Activated CD4-positive, alpha-beta memory T cell treated with anti-CD3 and anti-CD28 coated beads, Interleukin-2, amount 10 ng/mL, durations not matched to agents 7 days and 5 days (primary cell): Measurements from ENCODE around the gene GAL3ST2. TPM values are rescaled to one million over a fixed set of nuclear protein-coding genes. Genes with fewer than 3 reads are reported as not detected.

Source experiments
- CTCF ChIA-PET: fragments of 350-600 bp; sonication (Branson Sonifier 250); formaldehyde crosslinking; loops from one replicate; lab custom pipeline; 2021; ENCODE audit warnings: antibody characterized with exemption, inconsistent platforms; lab: Charles Lee
- POLR2A ChIA-PET: fragments of 350-600 bp; sonication (Branson Sonifier 250); formaldehyde crosslinking; loops from one replicate; lab custom pipeline; 2021; ENCODE audit warnings: antibody characterized with exemption; lab: Charles Lee
- DNase-seq: peaks from one replicate; pipeline ENCODE4 v3.0.0-alpha.2; 2020
- H3K27ac Mint-ChIP-seq: one replicate; pipeline ENCODE4 v1.8.0; 2021; ENCODE audit warnings: mild to moderate bottlenecking, mixed read lengths
- H3K27me3 Mint-ChIP-seq: one replicate; pipeline ENCODE4 v1.8.0; 2021; ENCODE audit warnings: mixed read lengths
- H3K36me3 Mint-ChIP-seq: one replicate; pipeline ENCODE4 v1.8.0; 2021; ENCODE audit warnings: low read depth, mixed read lengths
- H3K4me1 Mint-ChIP-seq: one replicate; pipeline ENCODE4 v1.8.0; 2021; ENCODE audit warnings: mixed read lengths
- H3K4me3 Mint-ChIP-seq: one replicate; pipeline ENCODE4 v1.8.0; 2021; ENCODE audit warnings: mild to moderate bottlenecking, mixed read lengths
- H3K9me3 Mint-ChIP-seq: one replicate; pipeline ENCODE4 v1.8.0; 2021; ENCODE audit warnings: mixed read lengths
- total RNA-seq, 2 experiments: library from RNA; stranded (reverse); gene quantifications; one replicate each; pipeline ENCODE4 v1.2.3, GENCODE V29; 2021

GAL3ST2 gene
- total RNA-seq, 2 experiments from 2014 or later, result 0.23 to 0.58 TPM

- DNase-seq, result no peak
- Mint-ChIP-seq H3K36me3 (no peaks in the 10 kb centered on the region), H3K4me1 (no peaks in the 10 kb centered on the region), H3K9me3 (no peaks in the 10 kb centered on the region), H3K27ac (no peak overlapping the region), H3K27me3 (peaks cover 2% of the 10 kb centered on the region), H3K4me3 (no peak overlapping the region)
- ChIA-PET CTCF (no interaction called here), POLR2A (no interaction called here)
Measured at GRCh38 chr2:241810307-241811200, 33.9 kb downstream of the GAL3ST2 start.

DNA sequence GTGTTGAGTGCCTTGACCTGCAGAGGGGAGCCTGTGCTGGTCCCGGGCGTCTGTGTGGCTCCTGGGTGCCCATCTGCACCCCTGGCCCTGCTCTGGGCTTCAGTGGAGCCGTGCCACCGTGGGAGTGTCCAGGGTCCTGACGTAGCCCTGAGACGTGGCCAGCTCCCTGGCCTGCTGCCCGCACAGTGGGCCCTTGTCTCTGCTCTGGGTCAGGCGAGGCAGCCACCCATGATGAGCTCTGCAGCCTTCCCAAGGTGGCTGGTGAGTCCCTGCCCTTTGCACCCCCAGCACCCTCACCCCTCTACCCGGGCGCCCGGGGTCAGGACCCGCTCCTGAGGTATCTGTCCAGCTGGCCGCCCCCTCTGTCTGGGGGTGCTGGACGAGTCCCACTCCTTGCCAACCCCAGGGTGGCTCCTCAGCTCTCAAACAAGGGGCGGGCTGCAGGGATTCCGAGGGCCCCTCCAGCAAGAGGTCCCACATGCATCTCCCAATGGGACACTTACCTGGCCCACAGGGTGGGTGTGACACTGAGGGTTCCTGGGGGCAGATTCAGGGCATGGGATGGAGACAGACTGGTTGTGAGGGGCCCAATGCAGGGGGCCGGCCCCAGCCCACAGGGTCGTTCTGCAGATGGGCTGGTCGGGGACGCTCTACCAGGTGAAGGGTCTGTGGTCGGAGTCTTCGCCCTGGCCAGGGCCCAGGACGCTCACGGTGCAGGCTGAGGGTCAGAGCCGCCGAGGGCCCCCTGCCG, 34.8 kb downstream of the GAL3ST2 start:
- H3K27me3 Mint-ChIP-seq, result peaks cover 2% of the 10 kb centered on the region
- no peak for DNase-seq
- no peaks in the 10 kb centered on the region for H3K36me3 Mint-ChIP-seq
- no peak overlapping the region for H3K27ac Mint-ChIP-seq
- ChIA-PET POLR2A (no interaction called here), CTCF (no interaction called here)
- no peak overlapping the region for H3K4me3 Mint-ChIP-seq
- H3K4me1 Mint-ChIP-seq, result no peaks in the 10 kb centered on the region
- H3K9me3 Mint-ChIP-seq, result no peaks in the 10 kb centered on the region

DNA sequence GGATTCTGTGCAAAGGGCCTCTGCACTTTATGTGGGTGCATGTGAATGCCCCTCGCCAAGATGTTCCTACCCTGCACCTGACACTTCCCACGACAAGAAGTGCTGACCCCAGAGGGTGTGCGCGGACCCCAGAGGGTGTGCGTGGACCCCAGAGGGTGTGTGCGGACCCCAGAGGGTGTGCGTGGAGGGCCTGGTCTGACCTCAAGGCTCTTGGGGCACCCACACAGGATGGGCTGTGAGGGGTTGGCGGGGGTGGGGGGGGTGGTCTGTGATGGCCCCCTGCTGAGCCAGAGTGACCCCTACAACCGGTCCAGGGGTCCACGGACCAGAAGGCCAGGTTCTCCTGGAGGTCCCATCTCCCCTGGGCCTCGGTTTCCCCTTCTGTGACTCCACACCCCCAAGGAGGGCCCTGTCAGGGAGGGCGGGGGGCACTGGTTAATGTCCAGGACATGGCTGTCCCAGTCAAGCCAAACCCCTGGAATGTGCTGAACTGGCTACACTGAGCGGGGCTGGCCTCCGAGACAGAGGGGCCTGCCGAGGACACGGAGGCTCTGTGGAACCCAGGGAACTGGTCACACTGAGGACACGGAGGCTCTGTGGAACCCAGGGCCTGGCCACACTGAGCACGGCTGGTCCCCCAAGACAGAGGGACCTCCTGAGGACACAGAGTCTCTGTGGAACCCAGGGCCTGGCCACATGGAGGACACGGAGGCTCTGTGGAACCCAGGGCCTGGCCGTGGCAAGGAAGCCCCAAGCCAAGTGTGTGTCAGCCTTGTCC, 35.5 kb downstream of the GAL3ST2 start:
- DNase-seq, result no peak
- Mint-ChIP-seq H3K4me3 (no peak overlapping the region), H3K4me1 (no peaks in the 10 kb centered on the region), H3K9me3 (no peaks in the 10 kb centered on the region), H3K27me3 (peaks cover 2% of the 10 kb centered on the region), H3K36me3 (no peaks in the 10 kb centered on the region), H3K27ac (no peak overlapping the region)
- POLR2A ChIA-PET, result no interaction called here
- CTCF ChIA-PET, result no interaction called here

- H3K27me3 Mint-ChIP-seq, result peaks cover 2% of the 10 kb centered on the region
- POLR2A ChIA-PET, result no interaction called here
- H3K9me3 Mint-ChIP-seq, result no peaks in the 10 kb centered on the region
- no peak overlapping the region for H3K27ac Mint-ChIP-seq
- H3K4me3 Mint-ChIP-seq, result no peak overlapping the region
- CTCF ChIA-PET, result no interaction called here
- no peaks in the 10 kb centered on the region for H3K36me3 Mint-ChIP-seq
- H3K4me1 Mint-ChIP-seq, result peaks cover 5% of the 10 kb centered on the region
- no peak for DNase-seq
Measured at GRCh38 chr2:241812730-241813643, 36.4 kb downstream of the GAL3ST2 start.

- POLR2A ChIA-PET, result no interaction called here
- Mint-ChIP-seq H3K4me1 (peaks cover 5% of the 10 kb centered on the region), H3K27ac (no peak overlapping the region), H3K9me3 (no peaks in the 10 kb centered on the region), H3K27me3 (peaks cover 2% of the 10 kb centered on the region), H3K36me3 (no peaks in the 10 kb centered on the region), H3K4me3 (no peak overlapping the region)
- CTCF ChIA-PET, result no interaction called here
- no peak for DNase-seq
Measured at GRCh38 chr2:241813644-241814392, 37.2 kb downstream of the GAL3ST2 start.

DNA sequence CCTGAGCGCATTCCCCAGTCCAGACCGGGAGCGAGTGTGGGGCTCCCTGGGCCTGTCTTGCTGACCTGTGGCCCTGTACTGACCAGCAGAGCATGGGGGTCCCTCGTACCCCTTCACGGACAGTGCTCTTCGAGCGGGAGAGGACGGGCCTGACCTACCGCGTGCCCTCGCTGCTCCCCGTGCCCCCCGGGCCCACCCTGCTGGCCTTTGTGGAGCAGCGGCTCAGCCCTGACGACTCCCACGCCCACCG, 37.7 kb downstream of the GAL3ST2 start:
- no peaks in the 10 kb centered on the region for H3K27me3 Mint-ChIP-seq
- H3K9me3 Mint-ChIP-seq, result no peaks in the 10 kb centered on the region
- ChIA-PET CTCF (no interaction called here), POLR2A (no interaction called here)
- H3K4me1 Mint-ChIP-seq, result peaks cover 5% of the 10 kb centered on the region
- no peaks in the 10 kb centered on the region for H3K36me3 Mint-ChIP-seq
- no peak overlapping the region for H3K4me3 Mint-ChIP-seq
- DNase-seq, result no peak
- no peak overlapping the region for H3K27ac Mint-ChIP-seq

GRCh38 chr2:241814643-241815476, 38.2 kb downstream of the GAL3ST2 start:
- H3K27ac Mint-ChIP-seq, result no peak overlapping the region
- CTCF ChIA-PET, result no interaction called here
- DNase-seq, result no peak
- no peaks in the 10 kb centered on the region for H3K9me3 Mint-ChIP-seq
- POLR2A ChIA-PET, result no interaction called here
- H3K27me3 Mint-ChIP-seq, result no peaks in the 10 kb centered on the region
- no peaks in the 10 kb centered on the region for H3K36me3 Mint-ChIP-seq
- H3K4me3 Mint-ChIP-seq, result no peak overlapping the region
- H3K4me1 Mint-ChIP-seq, result peaks cover 5% of the 10 kb centered on the region

- no peak for DNase-seq
- no peaks in the 10 kb centered on the region for H3K27me3 Mint-ChIP-seq
- H3K27ac Mint-ChIP-seq, result no peak overlapping the region
- no peak overlapping the region for H3K4me3 Mint-ChIP-seq
- H3K36me3 Mint-ChIP-seq, result no peaks in the 10 kb centered on the region
- POLR2A ChIA-PET, result no interaction called here
- CTCF ChIA-PET, result no interaction called here
- H3K9me3 Mint-ChIP-seq, result no peaks in the 10 kb centered on the region
- H3K4me1 Mint-ChIP-seq, result peaks cover 5% of the 10 kb centered on the region
Measured at GRCh38 chr2:241815477-241816430, 39.1 kb downstream of the GAL3ST2 start.

DNA sequence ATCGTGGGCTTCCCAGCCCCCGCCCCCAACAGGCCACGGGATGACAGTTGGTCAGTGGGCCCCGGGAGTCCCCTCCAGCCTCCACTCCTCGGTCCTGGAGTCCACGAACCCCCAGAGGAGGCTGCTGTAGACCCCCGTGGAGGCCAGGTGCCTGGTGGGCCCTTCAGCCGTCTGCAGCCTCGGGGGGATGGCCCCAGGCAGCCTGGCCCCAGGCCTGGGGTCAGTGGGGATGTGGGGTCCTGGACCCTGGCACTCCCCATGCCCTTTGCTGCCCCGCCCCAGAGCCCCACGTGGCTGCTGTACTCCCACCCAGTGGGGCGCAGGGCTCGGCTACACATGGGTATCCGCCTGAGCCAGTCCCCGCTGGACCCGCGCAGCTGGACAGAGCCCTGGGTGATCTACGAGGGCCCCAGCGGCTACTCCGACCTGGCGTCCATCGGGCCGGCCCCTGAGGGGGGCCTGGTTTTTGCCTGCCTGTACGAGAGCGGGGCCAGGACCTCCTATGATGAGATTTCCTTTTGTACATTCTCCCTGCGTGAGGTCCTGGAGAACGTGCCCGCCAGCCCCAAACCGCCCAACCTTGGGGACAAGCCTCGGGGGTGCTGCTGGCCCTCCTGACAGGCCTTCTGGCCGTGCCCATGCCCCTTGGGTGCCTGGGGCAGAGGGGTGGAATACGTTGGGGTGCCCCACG, 40.0 kb downstream of the GAL3ST2 start:
- H3K9me3 Mint-ChIP-seq, result no peaks in the 10 kb centered on the region
- no peaks in the 10 kb centered on the region for H3K27me3 Mint-ChIP-seq
- CTCF ChIA-PET, result no interaction called here
- H3K27ac Mint-ChIP-seq, result no peak overlapping the region
- H3K4me1 Mint-ChIP-seq, result peaks cover 9% of the 10 kb centered on the region
- no peak overlapping the region for H3K4me3 Mint-ChIP-seq
- H3K36me3 Mint-ChIP-seq, result no peaks in the 10 kb centered on the region
- POLR2A ChIA-PET, result no interaction called here
- peak; percentile 15 for DNase-seq

DNA sequence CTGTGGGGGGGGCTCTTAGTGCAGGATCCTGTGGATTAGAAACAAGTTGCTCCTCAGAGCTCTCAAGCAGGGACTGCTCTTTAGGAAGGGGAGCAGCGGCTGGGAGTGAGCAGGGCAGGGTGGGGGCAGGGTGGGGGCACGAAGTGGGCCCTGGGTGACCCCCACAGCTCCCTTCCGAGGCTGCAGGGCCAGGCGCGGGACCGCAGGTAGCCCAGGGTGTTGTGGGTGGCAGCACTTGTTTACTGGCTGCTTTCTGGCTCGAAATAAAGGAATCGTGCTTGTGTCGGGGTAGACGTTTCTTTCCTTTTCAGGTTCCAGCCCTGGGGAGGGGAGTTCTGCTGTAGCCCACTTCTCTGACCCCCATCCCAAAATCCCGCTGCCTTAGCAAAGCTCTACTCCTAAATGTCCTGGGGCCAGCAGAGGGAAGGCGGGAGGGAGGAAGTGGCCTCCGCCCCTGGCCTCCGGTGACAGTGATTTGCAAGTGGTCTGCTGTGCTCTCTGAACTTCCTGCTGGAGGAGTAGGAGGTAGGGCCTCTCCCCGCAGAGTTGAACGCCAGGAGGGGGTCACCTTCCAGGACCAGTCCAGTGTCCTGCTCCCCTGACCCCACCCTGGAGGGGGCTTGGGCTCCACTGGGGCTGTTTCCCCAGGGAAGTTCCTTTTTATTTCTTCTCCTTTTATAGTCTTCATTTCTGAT, 40.7 kb downstream of the GAL3ST2 start:
- Mint-ChIP-seq H3K4me3 (peak overlapping the region; percentile 13), H3K9me3 (no peaks in the 10 kb centered on the region), H3K27me3 (no peaks in the 10 kb centered on the region), H3K27ac (no peak overlapping the region), H3K36me3 (no peaks in the 10 kb centered on the region), H3K4me1 (peaks cover 12% of the 10 kb centered on the region)
- POLR2A ChIA-PET, result no interaction called here
- peak; percentile 17 for DNase-seq
- CTCF ChIA-PET, result no interaction called here
